HS-5 (cell line): Measurements from ENCODE around the gene ETNK1.

Source experiments
- DNase-seq: peaks from one replicate; pipeline ENCODE4 v3.0.0-alpha.2; 2012; ENCODE audit warnings: low read depth

Gene ETNK1

GRCh38 chr12:22634883-22635282, 9.9 kb downstream of the ETNK1 start:
- no peak for DNase-seq

- DNase-seq = no peak
Measured at GRCh38 chr12:22635812-22636211, 10.8 kb downstream of the ETNK1 start.

DNA sequence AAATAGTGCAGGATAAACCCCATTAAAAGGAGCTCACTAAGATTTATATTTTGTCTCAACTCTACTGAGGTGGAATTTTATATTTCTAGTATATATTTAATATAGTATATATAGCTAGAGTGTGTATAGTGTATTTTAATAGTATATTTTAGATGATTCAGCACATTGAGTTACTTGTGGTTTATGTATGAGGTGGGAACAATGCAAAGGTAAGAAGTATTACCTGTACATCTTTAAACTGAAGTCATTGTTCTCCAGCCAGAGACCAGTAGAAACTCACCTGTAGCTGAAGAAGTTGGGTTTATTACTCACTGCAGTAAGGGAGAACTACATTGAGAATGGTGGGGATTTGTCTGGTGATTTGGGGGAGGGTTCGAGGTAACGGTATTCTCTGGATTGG, 15.9 kb downstream of the ETNK1 start:
- DNase-seq = no peak

- no peak for DNase-seq
Measured at GRCh38 chr12:22641353-22642053, 16.5 kb downstream of the ETNK1 start.

DNA sequence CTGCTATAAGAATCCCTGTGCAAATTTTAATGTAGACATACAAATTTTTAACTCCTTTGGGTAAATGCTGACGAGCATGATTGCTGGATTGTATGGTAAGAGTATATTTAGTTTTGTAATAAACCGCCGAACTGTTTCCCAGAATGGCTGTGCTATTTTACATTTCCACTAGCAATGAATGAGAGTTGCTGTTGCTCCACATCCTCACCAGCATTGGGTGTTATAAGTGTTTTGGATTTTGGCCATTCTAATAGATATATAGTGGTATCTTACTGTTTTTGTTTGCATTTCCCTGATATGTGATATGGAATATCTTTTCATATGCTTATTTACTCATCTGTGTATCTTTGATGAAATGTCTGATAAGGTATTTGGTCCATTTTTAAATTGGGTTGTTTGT, 23.7 kb downstream of the ETNK1 start:
- DNase-seq = no peak

DNA sequence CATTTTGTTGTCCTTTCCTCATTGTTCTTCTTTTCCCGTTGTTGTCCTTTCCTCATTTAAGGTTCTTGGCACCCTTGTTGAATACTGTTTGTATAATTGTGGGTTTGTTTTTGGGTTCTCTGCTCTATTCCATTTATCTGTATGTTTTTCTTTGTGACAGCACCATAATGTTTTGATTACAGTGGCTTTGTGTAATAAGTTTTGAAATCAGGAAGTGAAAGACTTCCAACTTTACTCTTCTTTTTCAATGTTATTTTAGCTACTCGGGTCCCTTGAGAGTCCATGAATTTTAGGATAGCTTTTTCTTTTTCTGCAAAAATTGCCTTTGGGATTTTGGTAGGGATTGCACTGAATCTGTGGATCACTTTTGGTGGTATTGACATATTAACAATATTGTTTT, 28.1 kb downstream of the ETNK1 start:
- DNase-seq = no peak

- DNase-seq = no peak
Measured at GRCh38 chr12:22653791-22654190, 28.8 kb downstream of the ETNK1 start.

- DNase-seq = no peak
Measured at GRCh38 chr12:22656376-22656775, 31.4 kb downstream of the ETNK1 start.

GRCh38 chr12:22656831-22657230, 31.9 kb downstream of the ETNK1 start:
- DNase-seq = no peak

GRCh38 chr12:22657538-22657937, 32.6 kb downstream of the ETNK1 start:
- no peak for DNase-seq

DNA sequence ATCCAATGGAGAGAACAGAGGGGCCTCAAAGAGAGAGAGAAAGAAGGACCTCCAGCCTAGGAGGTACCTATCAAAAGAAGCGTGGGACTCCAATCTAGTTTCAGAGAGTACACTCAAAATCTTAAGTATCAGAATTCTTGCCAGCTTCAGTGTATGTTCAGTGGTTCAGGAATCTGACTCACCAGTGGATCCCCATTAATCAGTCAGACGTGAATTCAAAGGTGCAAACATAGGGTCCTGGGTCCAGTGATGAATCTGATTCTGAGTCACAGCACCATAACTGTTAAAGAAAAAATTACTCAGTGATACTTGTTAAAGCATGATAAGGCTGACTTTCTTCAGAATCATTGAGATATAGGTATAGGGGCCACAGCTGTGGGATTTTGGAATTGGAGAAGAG, 33.2 kb downstream of the ETNK1 start:
- DNase-seq = peak; percentile 69

DNA sequence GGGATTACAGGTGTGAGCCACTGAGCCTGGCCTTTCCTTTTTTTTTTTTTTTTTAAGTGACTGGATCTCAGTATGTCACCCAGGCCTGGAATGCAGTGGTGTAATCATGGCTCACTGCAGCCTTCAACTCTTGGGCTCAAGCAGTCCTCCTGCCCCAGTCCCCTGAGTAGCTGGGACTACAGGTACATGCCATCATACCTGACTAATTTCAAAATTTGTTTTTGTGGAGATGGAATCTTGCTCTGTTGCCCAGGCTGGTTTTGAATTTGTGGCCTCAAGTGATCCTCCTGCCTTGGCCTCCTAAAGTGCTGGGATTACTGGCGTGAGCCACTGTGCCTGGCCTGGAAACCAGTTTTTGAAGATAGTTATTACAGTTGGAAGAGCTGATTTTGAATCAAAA, 37.4 kb downstream of the ETNK1 start:
- DNase-seq = no peak

DNA sequence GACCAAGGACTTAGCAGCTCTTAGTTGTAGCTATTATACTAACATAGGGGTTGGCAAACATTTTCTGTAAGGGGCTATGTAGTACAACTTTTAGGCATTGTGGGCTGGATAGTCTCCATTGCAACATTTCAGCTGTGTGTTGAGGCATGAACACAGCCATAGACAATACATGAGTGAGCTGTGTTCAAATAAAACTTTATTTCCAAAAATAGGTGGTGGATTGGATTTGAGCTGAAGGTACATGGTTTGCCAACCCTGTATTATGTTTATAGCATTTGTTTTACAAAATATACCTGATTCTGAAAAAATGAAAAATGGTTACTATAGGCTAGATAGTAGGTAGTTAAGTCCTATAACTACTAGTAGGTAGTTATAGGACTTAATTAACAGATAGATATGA, 40.5 kb downstream of the ETNK1 start:
- DNase-seq = no peak

- no peak for DNase-seq
Measured at GRCh38 chr12:22667122-22667521, 42.2 kb downstream of the ETNK1 start.

- DNase-seq = no peak
Measured at GRCh38 chr12:22668441-22668840, 43.5 kb downstream of the ETNK1 start.

GRCh38 chr12:22670762-22671161, 45.8 kb downstream of the ETNK1 start:
- no peak for DNase-seq

GRCh38 chr12:22672951-22673350, 48.0 kb downstream of the ETNK1 start:
- peak; percentile 49 for DNase-seq

DNA sequence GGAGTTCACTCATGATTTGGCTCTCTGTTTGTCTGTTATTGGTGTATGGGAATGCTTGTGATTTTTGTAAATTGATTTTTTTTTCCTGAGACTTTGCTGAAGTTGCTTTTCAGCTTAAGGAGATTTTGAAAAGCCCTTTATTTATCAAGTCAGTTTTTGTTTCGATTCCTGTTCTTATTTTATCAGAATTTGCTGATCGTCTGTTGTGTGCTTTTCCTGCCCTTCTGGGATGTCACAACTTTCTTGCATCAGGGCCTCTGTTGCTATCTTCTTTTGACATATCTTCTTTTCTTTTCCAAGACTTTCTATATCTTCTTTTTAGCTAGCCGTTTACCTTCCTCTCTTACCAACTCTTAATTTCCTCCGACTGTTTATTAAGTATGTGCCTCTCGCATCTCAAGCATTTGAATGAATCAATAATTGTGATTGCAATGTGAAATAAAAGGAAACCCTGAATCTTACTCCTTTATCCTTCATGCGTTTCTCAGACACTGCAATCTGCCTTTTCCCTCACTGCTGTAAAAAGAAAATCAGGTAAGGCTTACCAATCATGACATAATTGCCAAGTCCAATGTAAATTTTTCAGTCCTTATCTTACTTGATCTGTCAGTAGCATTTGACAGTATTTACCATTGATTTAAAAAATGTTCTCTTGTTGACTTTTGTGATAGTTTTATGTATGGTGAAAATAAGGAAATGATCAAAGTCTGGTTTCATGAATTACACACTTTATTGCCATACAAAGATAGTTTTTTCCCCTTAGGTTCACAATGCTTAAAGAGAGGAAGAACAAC, 53.0 kb downstream of the ETNK1 start:
- DNase-seq = no peak

- no peak for DNase-seq
Measured at GRCh38 chr12:22682663-22683062, 57.7 kb downstream of the ETNK1 start.

GRCh38 chr12:22683131-22683530, 58.2 kb downstream of the ETNK1 start:
- DNase-seq = no peak

DNA sequence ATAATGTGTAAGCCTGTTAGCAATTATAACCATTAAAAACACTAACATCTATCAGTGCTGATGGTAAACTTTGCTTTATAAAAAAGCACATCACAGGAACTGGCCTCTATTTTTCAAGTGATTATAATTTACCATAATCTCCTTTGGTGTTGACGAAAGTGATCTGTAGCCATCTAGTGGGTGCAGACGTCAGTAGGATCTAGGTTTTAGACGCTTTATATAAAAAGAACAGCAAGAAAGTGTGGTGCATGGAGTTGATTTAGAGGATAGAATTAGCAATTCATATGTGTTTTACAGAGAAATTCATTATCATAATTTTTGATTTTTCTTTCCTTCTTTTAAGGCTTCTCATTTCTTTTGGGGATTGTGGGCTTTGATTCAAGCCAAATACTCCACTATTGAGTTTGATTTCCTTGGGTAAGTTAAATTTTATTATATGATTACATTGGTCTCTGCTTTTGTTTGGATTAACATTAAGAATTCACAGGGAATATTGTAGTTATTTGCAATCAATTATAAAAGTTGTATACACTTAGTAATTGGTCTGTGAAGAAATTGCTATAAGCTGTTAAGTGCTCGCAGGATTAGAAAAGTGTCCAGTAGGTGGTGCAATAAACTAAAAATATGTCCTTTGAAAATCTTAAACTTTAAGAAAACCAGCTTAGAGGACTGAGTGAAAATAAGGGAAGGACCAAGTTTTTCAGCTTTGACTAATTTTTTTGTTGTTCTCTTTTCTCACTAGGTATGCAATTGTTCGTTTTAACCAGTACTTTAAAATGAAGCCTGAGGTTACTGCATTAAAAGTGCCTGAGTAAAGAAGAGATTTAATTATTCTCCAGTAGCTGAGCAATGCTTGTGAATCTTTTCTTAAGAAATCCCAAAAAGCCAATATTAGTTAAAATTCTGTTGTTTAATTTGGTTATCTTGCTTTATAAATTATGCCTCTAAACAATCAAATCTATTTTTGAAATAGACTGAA, 59.5 kb downstream of the ETNK1 start:
- DNase-seq = no peak

- no peak for DNase-seq
Measured at GRCh38 chr12:22686193-22686592, 61.2 kb downstream of the ETNK1 start.
